Occipital lobe (tissue), 2 donors: ENCODE data around the gene RAP1GAP. TPM values are rescaled to one million over a fixed set of nuclear protein-coding genes. Genes with fewer than 3 reads are reported as not detected.
"Not testable (repeated sequence)": the region's sequence is repeated elsewhere in the genome, so short reads cannot be mapped to it uniquely, and the experiment has no call there.

Experiments
- DNase-seq: peaks from one replicate; lab custom pipeline; 2025; lab: John Stamatoyannopoulos, UW
- total RNA-seq: library from RNA; depleted of rRNA; stranded (reverse); fragments of >200 nt; gene quantifications from one replicate; pipeline ENCODE4 v1.2.3, GENCODE V29; 2014

RAP1GAP gene
- total RNA-seq, 1 donor from 2014 or later, result 26.4 TPM

DNA sequence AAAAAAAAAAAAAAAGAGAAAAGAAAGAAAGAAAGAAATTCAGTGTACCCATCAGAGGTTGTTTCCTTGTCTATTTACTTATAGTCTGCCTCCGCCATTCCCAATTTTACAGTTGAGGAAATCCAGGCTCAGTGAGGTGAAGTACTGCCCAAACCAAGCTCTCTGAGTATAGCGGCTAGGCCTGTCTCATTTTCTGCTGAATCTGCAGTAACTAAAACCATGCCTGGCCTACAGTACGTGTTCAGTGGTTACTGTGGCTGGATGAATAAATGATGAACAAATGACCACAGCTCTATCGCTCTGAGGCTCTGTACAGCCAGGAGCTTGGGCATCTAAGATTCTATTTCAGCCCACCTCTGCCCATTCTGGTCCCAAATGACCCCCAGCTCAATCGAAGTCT is 24.3 kb downstream of the RAP1GAP start:
- DNase-seq, result no peak

DNA sequence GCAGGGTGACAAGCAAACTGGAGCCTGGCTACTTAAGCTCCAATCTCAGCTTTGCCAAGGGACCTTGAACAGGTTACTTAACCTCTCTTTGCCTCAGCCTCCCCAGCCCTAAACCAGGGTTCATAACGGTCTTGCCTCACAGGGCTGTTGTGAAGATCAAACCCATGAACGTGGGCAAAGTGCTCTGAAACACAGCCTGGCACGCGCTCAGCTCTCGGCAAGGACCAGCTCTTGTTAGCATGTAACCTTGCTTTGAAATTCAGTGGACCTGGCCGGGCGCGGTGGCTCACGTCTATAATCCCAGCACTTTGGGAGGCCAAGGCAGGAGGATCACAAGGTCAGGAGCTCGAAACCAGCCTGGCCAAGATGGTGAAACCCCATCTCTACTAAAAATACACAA is 24.8 kb downstream of the RAP1GAP start:
- no peak for DNase-seq

DNA sequence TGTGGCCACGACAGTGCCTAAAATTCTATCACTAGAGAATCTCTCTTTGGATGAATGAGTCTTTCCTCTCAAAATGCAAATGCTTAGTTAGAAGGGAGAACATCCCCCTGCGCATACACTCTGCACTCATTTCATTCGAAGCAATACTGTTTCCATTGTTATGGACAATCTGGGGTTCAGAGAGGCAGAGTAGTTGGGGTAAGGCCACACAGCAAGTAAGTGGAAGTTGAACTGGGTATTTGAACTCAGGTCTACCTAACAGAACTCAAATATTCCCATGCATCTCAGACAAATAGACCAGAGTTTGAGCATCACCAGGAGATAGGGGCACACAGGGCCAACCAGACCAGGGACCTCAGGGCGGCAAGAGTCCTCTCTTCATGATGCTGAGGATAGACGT is 25.5 kb downstream of the RAP1GAP start:
- no peak for DNase-seq

DNA sequence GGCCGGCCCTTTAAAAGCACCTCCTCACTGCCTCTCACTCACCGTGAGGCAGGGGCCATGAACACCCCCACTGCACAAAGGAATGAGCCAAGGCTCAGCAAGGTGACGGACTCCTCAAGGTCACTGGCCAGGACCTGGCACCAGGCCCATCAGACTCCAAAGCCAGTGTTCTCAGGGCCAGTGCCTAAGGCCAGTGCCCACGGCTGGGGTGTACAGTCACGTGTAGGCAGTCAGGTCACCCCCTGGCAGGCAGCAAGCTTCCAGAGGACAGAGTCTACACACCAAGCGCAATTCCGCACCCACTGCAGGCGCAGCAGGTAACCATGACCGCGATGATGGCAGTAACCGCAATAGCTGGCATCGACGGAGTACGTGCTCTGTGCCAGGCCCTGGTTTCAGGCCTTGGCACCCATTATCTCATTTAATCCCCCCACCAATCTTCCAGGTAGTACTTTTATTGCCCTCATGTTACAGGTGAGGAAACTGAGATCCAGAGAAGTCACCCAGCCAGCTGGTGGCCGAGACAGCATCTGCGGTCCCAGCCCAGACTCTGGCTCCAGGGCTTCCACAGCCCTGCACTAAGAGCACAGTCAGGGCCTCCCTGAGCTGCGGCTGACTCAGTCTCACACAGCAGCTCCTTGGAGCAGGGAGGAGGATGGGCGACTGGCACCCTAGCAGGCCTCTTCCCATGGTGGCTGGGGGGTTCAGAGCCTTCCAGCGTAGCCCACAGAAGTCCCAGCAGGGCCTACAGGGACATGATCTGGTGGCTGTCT is 27.0 kb downstream of the RAP1GAP start:
- no peak for DNase-seq

DNA sequence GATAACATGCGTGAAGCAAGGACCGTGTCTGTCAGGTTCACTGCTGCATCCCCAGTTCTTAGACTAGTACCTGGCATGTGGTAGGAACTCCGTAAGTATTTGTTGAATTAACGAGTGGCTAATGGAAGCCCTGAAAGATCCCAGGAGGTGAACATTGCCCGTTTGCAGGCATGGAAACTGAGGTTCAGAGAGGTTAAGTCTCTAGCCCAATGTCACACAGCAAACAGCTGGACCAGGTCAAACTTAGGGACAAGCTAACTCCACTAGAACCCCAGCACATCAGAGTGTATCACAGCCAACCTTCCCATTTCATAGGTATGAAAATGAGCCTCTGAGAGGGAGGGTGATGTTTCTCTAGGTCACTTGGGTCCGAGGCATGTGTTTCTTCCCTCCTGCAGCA is 27.6 kb downstream of the RAP1GAP start:
- DNase-seq, result no peak

DNA sequence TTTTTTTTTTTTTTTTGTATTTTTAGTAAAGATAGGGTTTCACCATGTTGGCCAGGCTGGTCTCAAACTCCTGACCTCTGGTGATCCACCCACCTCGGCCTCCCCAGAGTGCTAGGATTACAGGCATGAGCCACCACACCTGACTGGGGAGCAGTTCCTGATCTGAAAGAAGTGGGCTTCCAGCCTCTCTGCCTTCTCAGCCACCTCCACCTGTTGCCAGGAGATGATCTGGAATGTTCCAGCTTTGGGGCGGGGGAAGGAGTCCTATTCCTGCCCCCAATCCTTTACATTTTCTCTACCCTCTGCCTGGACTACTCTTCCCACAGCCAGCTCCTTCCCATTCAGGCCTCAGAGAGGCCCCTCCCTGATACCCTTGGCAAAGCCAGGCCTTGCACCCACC is 28.1 kb downstream of the RAP1GAP start:
- no peak for DNase-seq

DNA sequence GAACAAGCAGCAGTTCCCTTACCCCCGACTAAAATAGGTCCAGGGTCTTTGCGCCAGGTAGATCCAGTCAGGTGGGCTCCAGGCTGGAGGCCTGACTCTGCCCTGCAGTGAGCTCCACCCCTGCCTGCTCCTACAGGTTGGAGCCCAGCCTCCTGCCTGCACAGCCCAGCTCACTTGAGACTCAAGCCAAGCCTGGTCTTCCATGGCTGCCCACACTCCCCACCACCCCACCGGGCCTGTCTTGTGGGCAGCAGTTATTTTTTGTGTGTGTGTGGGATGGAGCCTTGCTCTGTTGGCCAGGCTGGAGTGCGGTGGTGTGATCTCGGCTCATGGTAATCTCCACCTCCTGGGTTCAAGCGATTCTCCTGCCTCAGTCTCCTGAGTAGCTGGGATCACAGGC is 28.5 kb downstream of the RAP1GAP start:
- no peak for DNase-seq

DNA sequence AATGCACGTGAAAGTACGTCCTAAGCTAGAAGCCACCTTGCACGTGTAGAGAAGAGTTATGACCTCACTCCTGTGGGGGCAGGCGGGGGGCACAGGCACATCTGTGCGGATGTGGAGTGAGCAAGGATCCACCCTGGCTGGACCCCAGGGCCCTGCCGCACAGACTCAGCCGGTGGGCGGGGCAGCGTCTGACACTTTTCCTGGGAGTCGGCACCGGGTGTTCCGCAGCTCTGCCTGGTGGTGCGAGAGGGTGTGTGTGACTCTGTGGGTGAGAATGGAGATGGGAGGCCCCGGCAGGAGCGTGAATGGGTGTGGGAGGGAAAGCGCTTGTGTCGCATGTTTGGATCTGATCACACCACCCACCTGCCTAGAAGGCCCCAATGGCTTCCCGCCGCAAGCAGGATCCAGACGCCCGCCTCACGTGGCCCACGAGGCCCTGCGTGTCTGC is 29.5 kb downstream of the RAP1GAP start:
- peak; percentile 70 for DNase-seq

DNA sequence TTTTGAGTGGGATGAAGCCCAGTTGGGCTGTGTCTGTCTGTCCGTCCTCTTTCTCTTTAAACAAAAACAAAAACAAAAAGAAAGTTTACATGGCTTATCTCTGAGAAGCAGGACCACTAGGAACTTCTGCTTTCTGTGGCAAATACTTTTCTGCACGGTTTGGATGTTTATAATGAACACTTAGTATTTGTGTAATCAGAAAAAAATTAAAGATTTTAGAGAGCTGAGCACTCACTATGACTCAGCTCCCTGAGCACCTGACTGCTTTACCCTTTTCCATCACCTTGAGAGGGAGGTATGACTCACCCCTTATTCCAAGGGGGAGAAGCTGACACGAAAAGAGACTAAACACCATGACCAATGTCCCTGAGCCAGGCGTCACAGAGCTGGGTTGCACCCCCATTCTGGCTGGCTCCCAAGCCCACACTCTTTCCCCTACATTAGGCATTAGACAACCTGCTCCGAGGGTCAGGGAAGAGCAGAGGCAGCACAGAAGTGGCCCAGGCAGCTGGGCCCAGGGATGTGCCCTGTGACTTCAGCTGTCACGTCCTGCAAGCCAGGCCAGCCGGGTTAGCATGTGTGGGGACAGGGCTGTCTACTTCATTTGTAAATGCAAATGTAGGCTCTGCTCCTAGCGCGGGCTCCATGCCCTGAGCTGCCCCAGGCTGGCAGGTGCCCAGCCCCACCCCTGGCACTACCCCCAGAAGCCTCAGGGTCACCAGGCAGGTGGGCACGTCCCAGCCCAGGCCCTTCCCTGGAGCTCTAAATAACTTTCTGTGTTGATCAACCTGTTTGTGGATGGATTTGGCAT is 30.4 kb downstream of the RAP1GAP start:
- DNase-seq, result no peak

DNA sequence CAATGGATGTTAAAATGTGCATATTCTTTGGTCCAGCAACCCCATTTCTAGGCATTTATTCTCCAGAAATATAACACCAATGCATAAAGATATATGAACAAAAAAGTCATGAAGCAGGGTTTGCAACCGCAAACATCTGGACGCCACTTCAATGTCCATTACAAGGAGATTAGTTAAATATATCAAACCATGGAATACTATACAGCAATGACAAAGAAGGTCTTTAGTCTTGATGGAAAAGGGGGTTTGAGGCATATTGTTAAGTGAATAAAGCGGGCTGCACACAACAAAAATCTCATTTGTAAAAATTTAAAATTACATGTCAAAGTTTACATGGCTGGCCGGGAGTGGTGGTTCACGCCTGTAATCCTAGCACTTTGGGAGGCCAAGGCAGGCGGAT is 31.6 kb downstream of the RAP1GAP start:
- DNase-seq, result no peak

DNA sequence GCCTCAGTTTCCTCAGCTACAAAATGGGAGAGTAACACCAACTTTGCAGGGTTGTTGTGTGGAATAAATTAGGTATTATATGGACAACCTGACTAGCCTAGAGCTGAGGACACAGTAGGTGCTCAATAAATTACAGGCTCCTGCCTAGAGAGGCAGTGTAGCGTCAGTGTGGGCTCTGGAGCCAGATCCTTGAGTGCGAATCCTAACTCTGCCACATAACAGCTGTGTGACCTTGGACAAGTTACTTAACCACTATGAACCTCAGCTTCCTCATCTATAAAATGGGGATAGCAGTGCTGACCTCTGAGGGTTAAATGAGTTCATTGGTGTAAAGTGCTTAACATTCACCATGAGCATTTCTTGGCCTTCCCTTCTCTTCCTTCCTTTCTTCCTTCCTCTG is 33.1 kb downstream of the RAP1GAP start:
- DNase-seq, result no peak

DNA sequence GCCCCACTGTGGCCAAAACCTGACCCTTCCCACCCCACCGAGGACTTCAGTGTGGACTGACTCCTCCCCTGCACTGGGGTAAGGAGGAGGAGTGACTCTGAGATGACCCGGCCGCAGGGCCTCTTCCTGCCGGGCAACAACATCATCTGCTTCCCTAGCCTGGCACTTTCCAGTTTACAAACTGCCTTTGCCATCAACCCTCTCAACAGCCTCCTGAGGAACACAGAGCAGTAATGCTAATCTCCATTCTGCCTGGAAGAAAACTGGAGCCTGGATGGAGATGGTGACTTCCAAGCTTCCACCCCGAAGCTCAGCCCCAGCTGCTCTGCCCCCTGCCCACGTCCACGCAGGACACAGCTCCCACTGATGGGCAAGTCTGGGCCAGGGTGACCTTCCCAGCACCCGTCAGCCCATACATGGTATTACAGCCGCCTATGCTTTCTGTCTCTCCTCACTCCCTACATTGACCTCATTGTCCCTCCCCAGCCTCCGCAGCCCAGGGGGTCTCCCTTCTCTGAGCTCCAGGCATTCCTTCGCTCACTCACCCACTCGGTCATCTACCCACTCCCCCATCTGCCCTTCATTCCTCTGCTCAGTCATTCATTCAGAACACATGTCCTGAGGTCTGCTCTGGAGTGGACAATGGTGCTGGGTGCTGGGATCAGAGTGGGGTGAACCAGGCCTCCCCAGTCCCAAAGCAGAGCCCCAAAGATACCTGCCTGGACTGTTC is 34.2 kb downstream of the RAP1GAP start:
- DNase-seq, result no peak

DNA sequence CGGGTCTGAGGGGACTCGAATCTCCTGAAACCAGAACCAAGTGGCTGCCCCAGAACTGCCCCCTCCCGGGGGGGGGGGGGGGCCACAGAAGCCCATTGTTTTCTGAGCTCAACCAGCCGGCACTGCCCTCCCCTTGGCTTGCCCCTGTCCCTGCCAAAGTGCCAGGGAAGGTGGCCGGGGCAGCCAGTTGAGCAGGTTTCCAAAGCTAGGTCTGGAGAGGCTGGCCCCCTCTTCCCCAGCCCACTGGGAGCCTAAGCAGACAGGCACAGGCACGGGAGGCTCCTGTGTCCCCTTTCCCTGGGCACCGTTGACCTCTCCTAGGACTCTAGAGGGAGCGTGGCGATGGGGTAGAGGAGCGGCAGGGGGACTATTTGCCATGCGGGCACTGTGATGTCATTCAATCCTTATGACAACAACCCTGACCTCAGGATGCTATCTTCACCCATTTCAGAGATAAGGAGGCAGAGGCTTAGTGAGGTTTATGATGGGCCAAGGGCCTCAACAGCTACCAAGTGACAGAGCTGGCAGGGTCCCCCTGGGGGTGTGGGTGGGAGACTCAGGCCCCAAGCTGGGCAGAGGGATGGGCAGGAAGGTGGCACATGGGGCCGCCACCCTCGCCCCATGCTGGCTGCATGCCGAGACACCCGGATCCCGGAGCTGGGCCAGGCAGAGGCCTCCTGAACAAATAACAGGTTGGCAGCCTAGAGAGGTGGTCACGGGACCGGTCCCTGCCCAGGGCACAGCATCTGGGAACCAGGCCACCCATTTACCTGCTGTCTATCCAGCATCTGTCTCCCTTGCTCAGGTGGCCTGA is 35.0 kb downstream of the RAP1GAP start:
- DNase-seq, result no peak

DNA sequence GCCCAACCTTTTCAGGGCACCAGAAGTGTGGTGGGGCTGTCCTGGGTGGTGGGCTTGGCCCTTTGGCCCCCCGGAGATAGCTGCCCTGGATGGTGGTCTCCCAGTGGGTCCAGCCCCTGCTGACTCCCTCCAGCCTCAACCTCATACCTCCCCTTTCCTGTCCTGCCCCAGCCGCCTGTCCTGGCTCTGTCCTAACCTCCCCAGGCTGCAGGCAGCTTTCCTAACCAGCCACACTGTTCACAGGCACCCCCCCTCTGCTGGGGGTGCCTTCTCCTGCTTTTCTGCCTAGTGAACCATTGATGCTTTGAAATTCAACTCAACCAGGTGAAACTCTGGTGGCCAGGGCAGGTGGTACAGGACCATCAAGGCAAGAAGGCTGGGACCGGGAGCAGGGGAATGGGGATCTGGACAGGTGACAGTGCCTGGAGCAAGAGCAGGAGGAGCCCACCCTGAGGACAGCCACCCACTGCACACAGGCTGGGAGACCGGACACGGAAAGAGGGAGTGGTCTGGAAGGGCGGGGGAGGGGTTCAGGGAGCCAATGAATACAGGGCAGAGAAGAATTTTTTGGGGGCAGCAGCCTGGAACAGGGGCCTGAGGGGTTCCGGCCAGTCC is 35.9 kb downstream of the RAP1GAP start:
- DNase-seq, result no peak

DNA sequence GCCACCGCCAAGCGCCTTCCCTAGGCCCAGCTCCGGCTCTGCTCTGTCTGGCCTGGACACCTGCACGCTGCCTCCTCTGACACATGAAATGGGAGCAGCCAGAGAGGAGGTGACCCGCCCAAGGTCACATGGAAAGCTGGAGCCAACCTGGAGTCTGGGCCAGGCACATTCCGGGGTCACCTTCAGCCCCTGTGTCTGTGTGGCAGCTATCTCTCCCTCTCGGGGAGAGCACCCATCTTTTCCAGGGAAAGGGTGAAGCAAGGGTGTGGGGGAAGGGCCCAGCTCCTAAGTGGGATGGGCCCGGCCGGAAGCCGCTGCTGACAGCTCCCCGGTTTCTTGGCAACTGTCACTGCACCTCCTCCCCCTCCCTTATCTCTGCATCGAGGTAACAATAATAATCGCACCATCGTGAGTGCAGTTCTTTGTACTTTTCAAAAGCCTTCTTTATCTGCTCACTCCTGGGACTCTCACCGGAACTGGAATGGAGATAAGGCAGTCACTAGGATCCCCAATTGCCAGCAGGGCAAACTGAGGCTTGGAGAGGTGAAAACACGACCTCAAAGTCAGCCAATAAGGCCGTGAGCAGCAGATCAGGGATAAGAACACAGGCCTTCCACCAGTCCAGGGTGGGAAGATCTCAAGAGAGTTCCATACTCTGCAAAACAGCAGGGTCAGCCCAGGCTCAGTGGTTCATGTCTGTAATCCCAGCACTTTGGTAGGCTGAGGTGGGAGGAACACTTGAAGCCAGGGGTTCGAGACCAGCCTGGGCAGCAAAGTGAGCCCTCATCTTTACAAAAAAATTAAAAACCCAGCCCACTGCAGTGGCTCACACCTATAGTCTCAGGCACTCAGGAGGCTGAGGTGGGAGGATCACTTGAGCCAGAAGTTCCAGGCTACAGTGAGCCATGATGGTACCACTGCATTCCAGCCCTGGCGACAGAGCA is 36.9 kb downstream of the RAP1GAP start:
- no peak for DNase-seq

DNA sequence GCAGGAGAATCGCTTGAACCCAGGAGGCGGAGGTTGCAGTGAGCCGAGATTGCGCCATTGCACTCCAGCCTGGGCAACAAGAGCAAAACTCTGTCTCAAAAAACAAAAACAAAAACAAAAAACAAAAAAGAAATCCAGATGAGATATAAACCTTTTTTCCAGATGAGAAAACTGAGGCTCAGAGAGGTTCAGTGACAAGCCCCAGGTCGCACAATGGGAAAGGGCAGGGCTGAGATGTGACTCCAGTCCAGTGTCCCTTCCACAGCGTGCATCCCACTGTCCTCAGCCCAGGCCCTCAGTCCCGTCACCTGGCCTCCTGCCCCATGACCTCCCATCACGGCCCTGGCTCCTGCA is 37.6 kb downstream of the RAP1GAP start:
- not testable (repeated sequence) for DNase-seq

DNA sequence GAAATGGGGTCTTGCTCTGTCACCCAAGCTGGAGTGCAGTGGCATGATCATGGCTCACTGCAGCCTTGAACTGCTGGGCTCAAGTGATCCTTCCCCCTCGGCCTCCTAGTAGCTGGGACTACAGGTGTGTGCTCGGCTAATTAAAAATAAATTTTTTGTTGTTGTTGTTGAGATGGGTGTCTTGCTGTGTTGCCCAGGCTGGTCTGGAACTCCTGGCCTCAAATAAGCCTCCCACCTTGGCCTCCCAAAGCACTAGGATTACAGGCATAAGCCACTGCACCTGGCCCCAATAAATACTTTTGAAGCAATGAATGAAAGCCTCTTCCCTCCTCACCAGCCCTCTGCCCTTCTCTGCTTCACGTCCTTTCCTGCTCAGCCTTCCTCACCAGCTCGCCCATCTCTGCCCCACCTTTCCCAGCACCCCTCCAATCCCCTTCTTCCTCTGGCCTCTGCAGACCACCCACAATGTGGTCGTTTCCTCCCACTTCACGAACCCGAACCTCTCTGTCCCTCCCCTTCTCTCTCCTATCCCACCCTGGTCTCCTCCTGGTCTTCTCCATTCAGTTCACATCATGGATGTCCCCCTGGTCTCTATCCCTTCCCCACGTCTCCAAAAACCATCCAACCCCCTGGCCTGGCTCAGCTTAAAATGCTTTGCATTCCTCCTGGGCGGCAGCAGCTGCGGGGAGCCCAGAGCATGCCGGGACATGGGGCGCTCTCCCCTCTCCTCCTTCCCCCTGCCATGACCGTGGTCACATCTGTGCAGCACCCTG is 38.4 kb downstream of the RAP1GAP start:
- no peak for DNase-seq

DNA sequence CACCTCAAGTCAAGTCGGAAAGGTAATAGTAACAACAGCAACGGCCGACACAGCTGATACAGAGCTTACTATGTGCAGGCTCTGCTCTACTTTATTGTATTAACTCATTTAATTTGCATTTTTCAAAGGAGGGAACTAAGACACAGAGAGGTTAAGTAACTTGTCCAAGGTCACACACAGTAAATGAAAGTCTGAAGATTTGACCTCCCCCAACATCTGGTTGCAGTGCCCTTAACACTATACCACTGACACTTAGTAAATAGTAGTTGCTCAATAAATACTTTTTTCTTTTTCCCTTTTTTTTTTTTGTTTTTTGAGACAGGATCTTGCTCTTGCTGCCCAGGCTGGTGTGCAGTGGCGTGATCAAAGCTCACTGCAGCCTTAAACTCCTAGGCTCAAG is 39.2 kb downstream of the RAP1GAP start:
- no peak for DNase-seq

DNA sequence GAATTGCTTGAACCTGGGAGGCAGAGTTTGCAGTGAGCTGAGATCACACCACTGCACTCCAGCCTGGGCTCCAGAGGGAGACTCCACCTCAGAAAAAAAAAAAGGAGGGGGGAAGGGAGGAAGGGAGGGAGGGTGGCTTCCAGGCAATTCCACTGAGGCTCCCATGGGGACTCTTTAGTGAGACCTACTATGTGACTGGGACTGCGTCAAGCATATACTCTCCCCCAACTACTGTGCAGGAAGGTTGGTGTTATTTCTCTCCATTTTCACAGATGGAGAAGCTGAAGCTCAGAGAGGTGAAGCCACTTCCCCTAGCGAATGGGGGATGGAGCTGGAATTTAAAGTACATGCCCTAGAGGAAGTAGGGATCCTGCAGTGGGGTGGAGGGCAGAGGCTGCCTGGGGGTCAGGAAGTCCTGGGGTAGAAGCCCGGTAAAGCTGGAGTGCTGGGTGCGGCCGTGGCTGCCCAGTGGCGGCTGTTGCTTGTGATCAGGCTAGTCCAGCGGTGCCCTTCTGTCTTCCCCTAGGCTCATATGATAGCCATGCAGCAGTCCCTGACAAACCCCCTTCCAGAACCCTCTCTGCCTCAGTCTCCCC is 40.3 kb downstream of the RAP1GAP start:
- DNase-seq, result no peak
